Epithelial cell of esophagus (primary cell): ENCODE measurements around the gene NUCB1.

ENCODE experiments used
- DNase-seq: peaks from one replicate; pipeline ENCODE4 v3.0.0; 2010; ENCODE audit warnings: low read depth
- H3K4me3 ChIP-seq: 2 replicates; pipeline ENCODE4 v1.5.1; 2011; ENCODE audit warnings: mild to moderate bottlenecking, low read length, control low read depth
- TF ChIP-seq, protein P1 (sequence below): IDR thresholded peaks from 2 replicates; pipeline ENCODE4 v1.5.1; 2011; ENCODE audit warnings: low read depth, mild to moderate bottlenecking, low read length, control low read depth, inconsistent platforms; ENCODE audit not compliant: insufficient read depth; ENCODE audit errors: missing control alignments

NUCB1 gene

DNA sequence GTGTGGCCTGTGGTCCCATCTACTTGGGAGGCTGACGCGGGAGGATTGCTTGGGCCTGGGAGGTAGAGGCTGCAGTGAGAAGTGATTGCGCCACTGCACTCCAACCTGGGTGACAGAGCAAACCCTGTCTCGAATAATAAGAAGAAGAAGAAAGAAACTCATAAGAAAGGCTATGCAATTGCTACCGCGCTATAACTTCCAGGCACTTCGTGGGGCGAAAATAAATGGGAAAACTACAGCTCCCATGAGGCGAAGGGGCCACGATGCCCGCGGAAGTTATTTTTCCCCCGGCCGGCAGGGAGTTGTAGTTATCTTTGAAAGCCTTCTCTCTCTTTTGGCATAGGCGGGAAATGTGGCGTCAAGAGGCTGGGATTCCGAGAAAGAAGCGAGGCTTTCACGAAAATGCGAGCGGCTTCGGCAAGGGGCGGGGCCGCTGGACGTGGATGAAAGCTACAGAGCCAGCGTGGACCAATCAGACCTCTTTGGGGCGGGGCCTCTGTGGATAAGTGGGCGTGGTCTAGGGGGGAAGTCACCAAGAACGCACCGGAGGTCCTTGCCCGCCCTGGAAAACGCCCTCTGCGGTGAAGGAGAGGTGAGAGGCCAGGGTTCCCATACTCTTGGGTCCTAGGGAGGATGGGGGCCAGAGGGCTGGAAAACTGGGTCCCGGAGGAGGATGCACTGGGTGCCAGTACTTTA lies at the start of gene NUCB1:
Gene NUCB1 (plus strand): TSS at position 532 of the 696 bp plus-strand sequence. CDS start 485 bp downstream, outside the sequence.
- peak; percentile 99 for DNase-seq
- peak within 1 kb of the TSS; percentile 98 for H3K4me3 ChIP-seq
- TF ChIP-seq, protein P1, sequence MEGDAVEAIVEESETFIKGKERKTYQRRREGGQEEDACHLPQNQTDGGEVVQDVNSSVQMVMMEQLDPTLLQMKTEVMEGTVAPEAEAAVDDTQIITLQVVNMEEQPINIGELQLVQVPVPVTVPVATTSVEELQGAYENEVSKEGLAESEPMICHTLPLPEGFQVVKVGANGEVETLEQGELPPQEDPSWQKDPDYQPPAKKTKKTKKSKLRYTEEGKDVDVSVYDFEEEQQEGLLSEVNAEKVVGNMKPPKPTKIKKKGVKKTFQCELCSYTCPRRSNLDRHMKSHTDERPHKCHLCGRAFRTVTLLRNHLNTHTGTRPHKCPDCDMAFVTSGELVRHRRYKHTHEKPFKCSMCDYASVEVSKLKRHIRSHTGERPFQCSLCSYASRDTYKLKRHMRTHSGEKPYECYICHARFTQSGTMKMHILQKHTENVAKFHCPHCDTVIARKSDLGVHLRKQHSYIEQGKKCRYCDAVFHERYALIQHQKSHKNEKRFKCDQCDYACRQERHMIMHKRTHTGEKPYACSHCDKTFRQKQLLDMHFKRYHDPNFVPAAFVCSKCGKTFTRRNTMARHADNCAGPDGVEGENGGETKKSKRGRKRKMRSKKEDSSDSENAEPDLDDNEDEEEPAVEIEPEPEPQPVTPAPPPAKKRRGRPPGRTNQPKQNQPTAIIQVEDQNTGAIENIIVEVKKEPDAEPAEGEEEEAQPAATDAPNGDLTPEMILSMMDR, result peak; percentile 32

- DNase-seq, result no peak
- no peak overlapping the region for H3K4me3 ChIP-seq
- TF ChIP-seq, protein P1, result no peak
These were observed 47.8 kb upstream of the NUCB1 start for GRCh38 chr19:48852292-48852691.

- H3K4me3 ChIP-seq, result no peak overlapping the region
- TF ChIP-seq, protein P1, result no peak
- DNase-seq, result no peak
These were observed 46.6 kb upstream of the NUCB1 start for GRCh38 chr19:48853483-48853882.

DNA sequence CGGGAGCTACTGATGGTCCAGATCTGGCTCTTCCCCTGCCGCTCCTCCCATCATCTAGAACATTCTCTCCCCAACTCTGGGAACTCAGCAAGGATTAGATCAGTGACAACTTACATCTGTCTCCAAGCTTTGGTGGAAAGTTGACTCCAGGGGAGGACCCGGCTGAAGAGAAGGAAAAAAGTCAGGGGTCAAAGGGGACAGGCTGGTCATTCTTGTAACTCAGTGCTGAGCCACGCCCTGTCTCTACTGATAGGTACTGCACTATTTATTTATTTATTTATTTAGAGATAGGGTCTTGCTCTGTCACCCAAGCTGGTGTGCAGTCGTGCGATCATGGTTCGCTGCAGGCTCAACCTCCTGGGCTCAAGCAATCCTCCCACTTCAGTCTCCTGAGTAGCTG lies 46.0 kb upstream of the NUCB1 start:
- TF ChIP-seq, protein P1, result no peak
- no peak for DNase-seq
- no peak overlapping the region for H3K4me3 ChIP-seq

DNA sequence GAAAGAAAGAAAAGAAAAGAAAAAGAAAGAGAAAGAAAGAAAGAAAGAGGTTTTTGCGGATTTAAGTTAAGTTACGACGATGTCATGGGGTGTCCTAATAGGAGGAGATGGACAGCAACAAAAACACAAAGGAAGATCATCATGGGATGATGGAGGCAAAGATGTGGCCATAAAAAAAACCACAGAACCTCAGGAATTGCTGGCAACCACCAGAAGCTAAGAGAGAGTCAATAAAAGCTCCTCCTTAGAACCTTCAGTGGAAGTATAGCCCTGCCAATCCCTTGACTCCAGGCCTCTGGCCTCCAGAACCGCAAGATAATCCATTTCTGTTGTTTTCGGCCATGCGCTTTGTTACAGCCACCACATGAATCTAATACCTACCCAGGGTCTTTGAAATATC lies 43.2 kb upstream of the NUCB1 start:
- no peak for DNase-seq
- TF ChIP-seq, protein P1, result no peak
- no peak overlapping the region for H3K4me3 ChIP-seq

DNA sequence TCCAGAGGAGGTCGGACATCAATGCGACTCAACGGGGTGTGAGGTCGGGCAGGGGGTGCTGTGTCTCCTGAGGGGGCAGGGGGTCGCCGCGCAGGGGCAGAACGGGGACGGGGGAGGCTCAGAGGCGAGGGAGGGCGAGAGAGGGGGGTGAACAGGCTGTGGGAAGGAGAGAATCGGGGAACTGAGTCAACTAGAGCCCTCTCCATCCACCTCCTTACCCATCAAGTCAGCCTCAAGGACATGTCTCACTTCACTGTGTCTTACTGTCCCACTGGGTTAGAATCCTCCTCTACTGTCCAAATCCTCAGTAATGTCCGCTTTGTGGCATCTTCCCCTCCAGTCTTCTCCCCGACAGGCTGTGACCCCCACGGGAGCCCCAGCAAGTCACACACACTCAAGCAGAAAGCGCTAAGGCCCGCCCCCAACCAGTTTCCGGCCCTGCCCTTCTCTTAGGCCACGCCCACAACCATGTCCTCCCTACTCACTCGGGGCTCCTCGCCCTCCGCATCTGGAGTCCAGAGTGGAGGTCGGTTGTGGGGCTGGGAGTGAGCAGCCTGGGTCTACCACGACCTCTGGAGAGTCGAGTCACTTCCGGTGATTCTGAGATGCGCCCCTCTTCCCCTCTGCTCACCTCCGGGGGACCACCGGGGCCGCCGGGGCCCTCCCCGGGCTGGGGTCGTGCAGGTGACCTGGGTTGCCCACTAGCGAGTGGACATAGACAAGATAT lies 41.0 kb upstream of the NUCB1 start:
- no peak for DNase-seq
- TF ChIP-seq, protein P1, result no peak
- H3K4me3 ChIP-seq, result peak overlapping the region; percentile 21
